SU-DHL-6 (cell line): ENCODE results near the gene ADCY3.

Experiments used
- H2AFZ ChIP-seq: fragments of 200-600 bp; sonication (generic); 2 replicates; pipeline ENCODE4 v1.6.1; 2014; ENCODE audit warnings: low read depth, mild to moderate bottlenecking, moderate library complexity, mixed read lengths, antibody characterized with exemption, low read length; ENCODE audit not compliant: severe bottlenecking
- H3F3A ChIP-seq: fragments of 200-600 bp; shearing (Covaris generic); 2 replicates; pipeline ENCODE4 v1.6.0; 2016; ENCODE audit warnings: antibody characterized with exemption, mild to moderate bottlenecking; ENCODE audit not compliant: insufficient read depth
- H3K27ac ChIP-seq: fragments of 200-600 bp; sonication (generic); 2 replicates; pipeline ENCODE4 v1.5.1; 2016; ENCODE audit warnings: low read depth, mild to moderate bottlenecking, low read length, moderate library complexity, mixed read lengths
- H3K27me3 ChIP-seq: fragments of 200-600 bp; sonication (generic), shearing (Covaris generic); 2 replicates; pipeline ENCODE4 v1.6.0; 2014; ENCODE audit warnings: mild to moderate bottlenecking, low read length
- H3K36me3 ChIP-seq: fragments of 200-600 bp; sonication (generic); 2 replicates; pipeline ENCODE4 v1.6.1; 2014; ENCODE audit warnings: mild to moderate bottlenecking, low read length, mixed read lengths
- H3K4me2 ChIP-seq: fragments of 300-600, 200-600 bp; shearing (Covaris generic), sonication (generic); 2 replicates; pipeline ENCODE4 v1.6.0; 2014; ENCODE audit warnings: low read length, low read depth, mild to moderate bottlenecking; ENCODE audit not compliant: poor library complexity, severe bottlenecking
- H3K4me3 ChIP-seq: fragments of 200-600 bp; sonication (generic); 2 replicates; pipeline ENCODE4 v1.5.1; 2014; ENCODE audit warnings: antibody characterized with exemption, low read length, mild to moderate bottlenecking, mixed read lengths; ENCODE audit not compliant: insufficient read depth, poor library complexity, severe bottlenecking
- H3K79me2 ChIP-seq: fragments of 200-600 bp; sonication (generic); 2 replicates; pipeline ENCODE4 v1.6.1; 2014; ENCODE audit warnings: mild to moderate bottlenecking, low read length, moderate library complexity; ENCODE audit not compliant: insufficient read depth
- H3K9ac ChIP-seq: fragments of 200-600 bp; sonication (generic); 2 replicates; pipeline ENCODE4 v1.7.0; 2014; ENCODE audit warnings: mild to moderate bottlenecking, low read length
- H3K9me2 ChIP-seq: fragments of 200-600 bp; sonication (generic); replicated peaks from 2 replicates; pipeline ENCODE4 v1.6.1; 2014; ENCODE audit warnings: low read length; ENCODE audit not compliant: insufficient read depth
- H3K9me3 ChIP-seq: fragments of 200-600 bp; sonication (generic); 2 replicates; pipeline ENCODE4 v1.6.1; 2014; ENCODE audit warnings: low read length, mixed read lengths; ENCODE audit not compliant: insufficient read depth
- H4K20me1 ChIP-seq: fragments of 200-600 bp; sonication (generic); 2 replicates; pipeline ENCODE4 v1.6.1; 2014; ENCODE audit warnings: low read depth, mild to moderate bottlenecking, antibody characterized with exemption, low read length, moderate library complexity, mixed read lengths
- EZH2phosphoT487 ChIP-seq: fragments of 200-600 bp; sonication (generic), shearing (Covaris generic); conservative IDR thresholded peaks from 2 replicates; pipeline ENCODE4 v1.6.1; 2018; ENCODE audit warnings: mild to moderate bottlenecking, antibody characterized with exemption, low read length, moderate library complexity, mixed read lengths
- TF ChIP-seq, protein P1 (sequence below): fragments of 200-600 bp; sonication (generic); IDR thresholded peaks from one replicate; pipeline ENCODE4 v1.5.1; 2017; ENCODE audit warnings: antibody characterized with exemption, mild to moderate bottlenecking, low read length, moderate library complexity; ENCODE audit not compliant: insufficient read depth, poor library complexity, severe bottlenecking

Gene ADCY3

DNA sequence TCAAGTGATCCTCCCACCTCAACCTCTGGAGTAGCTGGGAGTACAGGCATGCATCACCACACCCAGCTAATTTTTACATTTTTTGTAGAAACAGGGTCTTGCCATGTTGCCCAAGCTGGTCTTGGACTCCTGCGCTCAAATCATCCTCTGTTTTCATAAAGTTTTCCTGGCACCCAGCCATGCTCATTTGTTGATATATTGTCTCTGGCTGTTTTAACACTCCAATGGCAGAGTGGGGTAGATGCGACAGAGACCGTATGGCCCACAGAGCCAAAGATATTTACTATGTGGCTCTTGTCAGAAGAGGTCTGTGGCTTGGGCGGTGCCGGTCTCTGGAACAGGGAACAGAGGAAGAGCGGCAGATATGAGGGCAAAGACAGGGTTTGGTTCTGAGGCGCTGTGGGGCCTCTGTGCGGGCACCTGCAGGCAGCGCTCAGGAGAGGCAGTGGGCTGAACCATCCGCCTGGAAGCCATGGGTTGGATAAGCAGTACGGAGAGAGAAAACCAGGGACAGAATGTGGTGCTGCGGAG is 76.6 kb downstream of the ADCY3 start:
- Histone ChIP-seq H3K27ac (no peak overlapping the region), H4K20me1 (no peaks in the 10 kb centered on the region), H3K4me2 (no peak overlapping the region), H2AFZ (no peak overlapping the region), H3K27me3 (no peaks in the 10 kb centered on the region), H3K79me2 (no peaks in the 10 kb centered on the region), H3K9ac (no peak overlapping the region), H3F3A (no peaks in the 10 kb centered on the region), H3K36me3 (no peaks in the 10 kb centered on the region), H3K9me2 (no peaks in the 10 kb centered on the region), H3K4me3 (no peak overlapping the region), H3K9me3 (no peaks in the 10 kb centered on the region)
- TF ChIP-seq EZH2phosphoT487: no peak
- TF ChIP-seq, protein P1, sequence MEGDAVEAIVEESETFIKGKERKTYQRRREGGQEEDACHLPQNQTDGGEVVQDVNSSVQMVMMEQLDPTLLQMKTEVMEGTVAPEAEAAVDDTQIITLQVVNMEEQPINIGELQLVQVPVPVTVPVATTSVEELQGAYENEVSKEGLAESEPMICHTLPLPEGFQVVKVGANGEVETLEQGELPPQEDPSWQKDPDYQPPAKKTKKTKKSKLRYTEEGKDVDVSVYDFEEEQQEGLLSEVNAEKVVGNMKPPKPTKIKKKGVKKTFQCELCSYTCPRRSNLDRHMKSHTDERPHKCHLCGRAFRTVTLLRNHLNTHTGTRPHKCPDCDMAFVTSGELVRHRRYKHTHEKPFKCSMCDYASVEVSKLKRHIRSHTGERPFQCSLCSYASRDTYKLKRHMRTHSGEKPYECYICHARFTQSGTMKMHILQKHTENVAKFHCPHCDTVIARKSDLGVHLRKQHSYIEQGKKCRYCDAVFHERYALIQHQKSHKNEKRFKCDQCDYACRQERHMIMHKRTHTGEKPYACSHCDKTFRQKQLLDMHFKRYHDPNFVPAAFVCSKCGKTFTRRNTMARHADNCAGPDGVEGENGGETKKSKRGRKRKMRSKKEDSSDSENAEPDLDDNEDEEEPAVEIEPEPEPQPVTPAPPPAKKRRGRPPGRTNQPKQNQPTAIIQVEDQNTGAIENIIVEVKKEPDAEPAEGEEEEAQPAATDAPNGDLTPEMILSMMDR: no peak

DNA sequence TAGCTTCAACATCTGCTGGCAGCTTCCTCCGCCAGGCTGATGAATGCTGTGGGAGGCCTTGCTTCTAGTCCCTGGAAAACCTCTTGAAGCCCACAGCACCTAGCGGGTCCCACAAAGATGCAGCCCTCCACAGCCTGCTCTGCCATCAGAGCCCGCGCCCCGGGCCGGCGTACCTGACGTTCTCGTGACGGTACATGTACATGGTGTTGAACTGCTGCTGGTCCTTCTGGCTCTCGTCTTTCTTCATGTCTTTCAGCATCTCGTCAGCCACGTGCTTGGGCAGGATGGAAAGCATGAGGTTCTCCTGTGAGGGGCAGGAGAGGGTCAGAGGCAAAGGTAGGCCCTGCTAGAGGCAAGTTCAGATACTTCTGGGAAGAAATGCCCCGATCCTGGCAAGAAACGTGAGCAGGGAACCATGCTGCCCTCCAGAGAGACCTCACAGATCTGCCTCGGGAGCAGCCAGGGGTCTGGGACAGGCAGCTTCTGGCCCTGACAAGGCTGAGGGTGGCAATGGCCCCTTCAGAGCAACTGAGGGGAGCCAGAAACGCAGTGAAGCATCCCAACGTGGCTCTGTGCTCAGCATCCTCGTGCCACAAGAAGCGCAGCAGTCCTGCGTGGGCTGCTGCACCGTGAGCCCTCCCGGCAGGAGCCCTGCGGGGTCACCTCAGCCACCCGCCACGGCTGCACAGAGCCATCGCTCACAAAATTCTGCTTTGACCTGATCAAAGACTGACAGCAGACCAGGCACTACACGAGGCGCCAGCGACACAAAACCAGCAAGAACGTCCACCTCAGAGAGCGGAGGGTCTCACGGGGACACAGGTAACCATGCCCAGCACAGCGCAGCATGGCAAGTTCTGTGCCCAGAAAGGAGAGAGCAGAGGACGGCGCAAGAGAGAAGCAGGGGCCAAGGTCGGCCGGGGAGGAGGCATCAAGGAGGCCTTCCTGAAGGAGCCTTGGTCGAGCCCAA is 77.7 kb downstream of the ADCY3 start:
- no peaks in the 10 kb centered on the region for H3K79me2 ChIP-seq
- H3F3A ChIP-seq: no peaks in the 10 kb centered on the region
- H3K9me2 ChIP-seq: no peaks in the 10 kb centered on the region
- no peak overlapping the region for H3K9ac ChIP-seq
- H3K36me3 ChIP-seq: no peaks in the 10 kb centered on the region
- no peak overlapping the region for H3K4me3 ChIP-seq
- no peak overlapping the region for H3K4me2 ChIP-seq
- H2AFZ ChIP-seq: no peak overlapping the region
- no peaks in the 10 kb centered on the region for H3K9me3 ChIP-seq
- TF ChIP-seq EZH2phosphoT487: no peak
- TF ChIP-seq, protein P1: no peak
- H3K27me3 ChIP-seq: no peaks in the 10 kb centered on the region
- no peak overlapping the region for H3K27ac ChIP-seq
- no peaks in the 10 kb centered on the region for H4K20me1 ChIP-seq

DNA sequence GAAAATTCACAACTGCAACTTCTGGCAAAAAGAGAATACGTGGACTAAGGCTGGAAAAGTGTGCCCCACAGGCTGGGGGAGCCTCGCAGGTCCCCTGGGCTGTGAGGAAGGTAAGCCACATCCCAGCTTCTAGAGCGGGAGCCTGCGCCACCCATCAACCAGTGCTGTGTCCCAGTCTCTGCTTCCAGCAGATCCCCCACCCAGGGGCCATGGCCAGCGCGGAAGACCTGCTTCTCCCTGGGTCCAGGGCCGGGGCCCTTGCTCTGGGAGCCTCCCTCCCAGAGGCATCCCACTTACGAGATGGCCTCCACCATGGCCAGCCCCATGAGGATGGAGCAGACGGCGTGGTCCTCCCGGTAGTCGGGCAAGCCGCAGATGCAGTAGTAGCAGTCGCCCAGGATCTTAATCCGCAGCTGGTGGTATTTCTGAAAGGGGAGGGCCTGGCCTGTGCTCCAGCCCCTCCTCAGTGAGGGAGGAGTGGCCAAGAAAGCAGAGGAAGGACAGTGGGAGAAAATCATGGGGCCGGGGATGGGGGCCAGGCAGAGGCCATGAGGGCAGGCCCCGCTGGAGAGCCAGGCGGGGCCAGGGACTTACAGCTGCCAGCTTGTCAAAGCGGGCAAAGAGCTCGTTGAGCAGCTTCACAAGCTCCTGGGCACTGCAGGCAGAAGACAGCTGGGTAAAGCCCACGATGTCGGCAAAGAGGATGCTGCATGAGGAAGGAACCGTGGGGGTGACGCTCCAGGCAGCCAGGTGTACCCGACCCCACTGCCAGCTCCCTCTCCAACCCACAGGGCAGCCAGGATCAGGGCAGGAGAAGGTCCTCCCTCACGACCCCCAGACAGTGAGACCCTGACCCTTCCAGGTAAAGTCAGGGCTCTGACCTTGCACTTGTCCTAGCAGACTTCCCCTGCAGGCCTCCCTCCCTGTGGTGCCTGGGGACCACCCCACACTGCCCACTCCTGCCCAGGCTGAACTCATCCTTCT is 78.8 kb downstream of the ADCY3 start:
- no peaks in the 10 kb centered on the region for H3K9me3 ChIP-seq
- H3K4me3 ChIP-seq: no peak overlapping the region
- no peaks in the 10 kb centered on the region for H3K79me2 ChIP-seq
- TF ChIP-seq EZH2phosphoT487: no peak
- TF ChIP-seq, protein P1: no peak
- H3K27me3 ChIP-seq: no peaks in the 10 kb centered on the region
- no peak overlapping the region for H3K9ac ChIP-seq
- no peaks in the 10 kb centered on the region for H4K20me1 ChIP-seq
- H3K4me2 ChIP-seq: no peak overlapping the region
- no peak overlapping the region for H2AFZ ChIP-seq
- no peaks in the 10 kb centered on the region for H3K9me2 ChIP-seq
- H3K27ac ChIP-seq: no peak overlapping the region
- no peaks in the 10 kb centered on the region for H3K36me3 ChIP-seq
- H3F3A ChIP-seq: no peaks in the 10 kb centered on the region
